OCI-LY3 (cell line): ENCODE measurements around the gene ARID1B.

Experiments
- H2AFZ ChIP-seq: fragments of 200-600, 300-600 bp; shearing (Covaris generic); 2 replicates; pipeline ENCODE4 v1.6.0; 2014; ENCODE audit warnings: antibody characterized with exemption, low read depth, low read length
- H3K27ac ChIP-seq: fragments of 200-600, 300-600 bp; sonication (generic); 2 replicates; pipeline ENCODE4 v1.5.1; 2014; ENCODE audit warnings: mild to moderate bottlenecking, low read length, moderate library complexity, mixed read lengths
- H3K27me3 ChIP-seq: fragments of 200-600, 300-600 bp; sonication (generic); 2 replicates; pipeline ENCODE4 v1.6.1; 2014; ENCODE audit warnings: low read depth, low read length, mixed read lengths
- H3K36me3 ChIP-seq: fragments of 200-600, 300-600 bp; sonication (generic); replicated peaks from 2 replicates; pipeline ENCODE3; 2014; ENCODE audit warnings: low read depth, low read length, mixed read lengths
- H3K4me1 ChIP-seq: fragments of 300-600, 200-600 bp; sonication (generic); 2 replicates; pipeline ENCODE4 v1.6.1; 2014; ENCODE audit warnings: low read length, mixed read lengths
- H3K4me2 ChIP-seq: fragments of 200-600, 300-600 bp; sonication (generic); 2 replicates; pipeline ENCODE4 v1.6.1; 2014; ENCODE audit warnings: low read length, mixed read lengths
- H3K4me3 ChIP-seq: fragments of 300-600, 200-600 bp; sonication (generic); 2 replicates; pipeline ENCODE4 v1.5.1; 2014; ENCODE audit warnings: antibody characterized with exemption, mild to moderate bottlenecking, low read length, moderate library complexity
- H3K79me2 ChIP-seq: fragments of 300-600, 200-600 bp; shearing (Covaris generic); 2 replicates; pipeline ENCODE4 v1.6.1; 2014; ENCODE audit warnings: mild to moderate bottlenecking, low read length, mixed read lengths
- H3K9ac ChIP-seq: fragments of 300-600, 200-600 bp; shearing (Covaris generic); 2 replicates; pipeline ENCODE4 v1.6.0; 2014; ENCODE audit warnings: mild to moderate bottlenecking, low read length, moderate library complexity
- H3K9me3 ChIP-seq: fragments of 200-600, 300-600 bp; shearing (Covaris generic); 2 replicates; pipeline ENCODE4 v1.6.1; 2014; ENCODE audit warnings: low read length, mixed read lengths; ENCODE audit not compliant: insufficient read depth
- H4K20me1 ChIP-seq: fragments of 200-600, 300-600 bp; sonication (generic); 2 replicates; pipeline ENCODE4 v1.6.1; 2016; ENCODE audit warnings: low read length, mixed read lengths; ENCODE audit not compliant: insufficient read depth
- CTCF ChIP-seq: fragments of 200-600, 300-600 bp; sonication (generic); IDR thresholded peaks from 2 replicates; pipeline ENCODE4 v1.5.1; 2014; ENCODE audit warnings: antibody characterized with exemption, low read length, low read depth
- EZH2phosphoT487 ChIP-seq: fragments of 200-600 bp; shearing (Covaris generic); IDR thresholded peaks from 2 replicates; pipeline ENCODE4 v1.6.1; 2018; ENCODE audit warnings: antibody characterized with exemption, mixed run types, low read depth

ARID1B gene

DNA sequence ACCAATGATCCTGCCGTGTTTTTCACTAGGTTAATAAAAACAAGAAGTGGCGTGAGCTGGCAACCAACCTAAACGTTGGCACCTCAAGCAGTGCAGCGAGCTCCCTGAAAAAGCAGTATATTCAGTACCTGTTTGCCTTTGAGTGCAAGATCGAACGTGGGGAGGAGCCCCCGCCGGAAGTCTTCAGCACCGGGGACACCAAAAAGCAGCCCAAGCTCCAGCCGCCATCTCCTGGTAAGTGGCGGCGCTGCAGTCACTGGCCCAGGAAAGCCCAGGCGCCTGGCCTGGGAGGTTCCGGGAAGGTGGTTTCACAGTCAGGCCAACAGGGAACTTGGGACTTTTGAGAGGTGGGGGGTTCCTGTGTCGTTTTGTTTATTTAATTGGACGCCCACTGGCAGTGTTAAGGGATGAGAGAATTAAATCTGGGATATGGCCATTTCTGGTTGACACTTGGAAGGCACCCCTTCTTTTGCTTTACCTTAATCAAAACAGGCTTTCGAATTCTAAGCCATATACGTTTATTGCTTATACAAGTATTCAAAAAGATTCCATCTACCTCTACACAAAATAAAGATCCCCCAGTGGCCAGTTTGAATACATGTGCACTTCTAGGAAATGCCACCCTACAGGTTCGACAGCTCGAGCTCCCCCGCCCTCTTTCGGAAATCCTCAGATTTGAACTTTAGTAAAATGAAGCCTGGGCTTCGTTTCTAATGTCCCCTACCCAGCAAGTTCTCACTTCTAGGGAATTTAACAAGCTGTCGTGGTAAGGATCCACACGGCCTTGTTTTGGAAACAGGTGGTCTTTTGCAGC is 407.2 kb downstream of the ARID1B start:
- H2AFZ ChIP-seq, result no peak overlapping the region
- H3K27me3 ChIP-seq, result no peaks in the 10 kb centered on the region
- peaks cover 12% of the 10 kb centered on the region for H3K36me3 ChIP-seq
- H3K27ac ChIP-seq, result no peak overlapping the region
- H3K4me3 ChIP-seq, result peak overlapping the region; percentile 70
- H3K4me2 ChIP-seq, result peak overlapping the region; percentile 77
- H4K20me1 ChIP-seq, result no peaks in the 10 kb centered on the region
- TF ChIP-seq EZH2phosphoT487 (no peak), CTCF (peak; percentile 80)
- H3K79me2 ChIP-seq, result no peaks in the 10 kb centered on the region
- H3K4me1 ChIP-seq, result peaks cover 4% of the 10 kb centered on the region
- 0 out of 2 replicates have a peak overlapping the region, but pooled peaks have one; percentile 27 for H3K9ac ChIP-seq
- H3K9me3 ChIP-seq, result no peaks in the 10 kb centered on the region

GRCh38 chr6:157185171-157185570 is 408.0 kb downstream of the ARID1B start:
- no peak overlapping the region for H2AFZ ChIP-seq
- H3K9ac ChIP-seq, result no peak overlapping the region
- H3K27me3 ChIP-seq, result no peaks in the 10 kb centered on the region
- H3K4me3 ChIP-seq, result no peak overlapping the region
- H3K4me1 ChIP-seq, result peaks cover 4% of the 10 kb centered on the region
- H3K36me3 ChIP-seq, result peaks cover 12% of the 10 kb centered on the region
- H3K4me2 ChIP-seq, result no peak overlapping the region
- no peaks in the 10 kb centered on the region for H3K9me3 ChIP-seq
- no peaks in the 10 kb centered on the region for H3K79me2 ChIP-seq
- TF ChIP-seq CTCF (no peak), EZH2phosphoT487 (no peak)
- H3K27ac ChIP-seq, result no peak overlapping the region
- H4K20me1 ChIP-seq, result no peaks in the 10 kb centered on the region

GRCh38 chr6:157185986-157186385 is 408.8 kb downstream of the ARID1B start:
- Histone ChIP-seq H3K36me3 (peaks cover 12% of the 10 kb centered on the region), H3K27ac (no peak overlapping the region), H3K9ac (no peak overlapping the region)

More at GRCh38 chr6:157185986-157186385, 408.8 kb downstream of the ARID1B start:
- H4K20me1 ChIP-seq, result no peaks in the 10 kb centered on the region
- H3K27me3 ChIP-seq, result no peaks in the 10 kb centered on the region
- H3K9me3 ChIP-seq, result no peaks in the 10 kb centered on the region
- no peak for TF ChIP-seq CTCF
- TF ChIP-seq EZH2phosphoT487, result no peak
- no peak overlapping the region for H3K4me2 ChIP-seq
- no peak overlapping the region for H2AFZ ChIP-seq
- H3K4me3 ChIP-seq, result no peak overlapping the region
- no peaks in the 10 kb centered on the region for H3K79me2 ChIP-seq
- peaks cover 4% of the 10 kb centered on the region for H3K4me1 ChIP-seq
